Vagina (tissue), 2 donors: ENCODE results near the gene FLYWCH2. TPM values are rescaled to one million over a fixed set of nuclear protein-coding genes. Genes with fewer than 3 reads are reported as not detected.
A peak's percentile ranks its signal among the peaks of the same experiment; 100 is the strongest.
"Not testable (repeated sequence)": the region's sequence is repeated elsewhere in the genome, so short reads cannot be mapped to it uniquely, and the experiment has no call there.

Experiments used
- DNase-seq, 2 donors: peaks; one replicate each; pipeline ENCODE4 v3.0.0-alpha.2; 2017; ENCODE audit errors: extremely low spot score in 2 of 2
- H3K27ac ChIP-seq: fragments of 200-600 bp; sonication (generic); one replicate; pipeline ENCODE4 v1.5.1; 2019
- H3K27me3 ChIP-seq: fragments of 200-600 bp; sonication (generic); one replicate; pipeline ENCODE4 v1.5.1; 2019
- H3K36me3 ChIP-seq, 2 donors: fragments of 200-600 bp; sonication (generic); one replicate each; pipeline ENCODE4 v1.5.1; 2017 to 2019
- H3K4me1 ChIP-seq: fragments of 200-600 bp; sonication (generic); one replicate; pipeline ENCODE4 v1.5.1; 2019
- H3K4me3 ChIP-seq, 2 donors: fragments of 200-600 bp; sonication (generic); 1 replicate in 1 of 2; 2 replicates in 1 of 2; pipeline ENCODE4 v1.5.1; 2016 to 2019
- H3K9me3 ChIP-seq: fragments of 200-600 bp; sonication (generic); one replicate; pipeline ENCODE4 v1.5.1; 2019
- POLR2A ChIP-seq, 2 donors: fragments of 450-650 bp; IDR thresholded peaks; one replicate each; pipeline ENCODE4 v1.6.1; 2017; ENCODE audit warnings: antibody characterized with exemption in 2 of 2, mild to moderate bottlenecking in 2 of 2, moderate library complexity in 2 of 2
- POLR2AphosphoS5 ChIP-seq, 2 donors: sonication (generic); formaldehyde crosslinking; IDR thresholded peaks; one replicate each; pipeline ENCODE4 v1.9.0; 2017; ENCODE audit warnings: antibody characterized with exemption in 2 of 2, mild to moderate bottlenecking in 2 of 2, low read depth in 1 of 2; ENCODE audit not compliant: insufficient read depth in 1 of 2
- intact Hi-C: fragments of 100-400 bp; cut with DNase I; formaldehyde crosslinking; loops from one replicate; pipeline ENCODE4 v1.15.1; 2023
- total RNA-seq: library from RNA; depleted of rRNA; stranded (reverse); fragments of >200 nt; gene quantifications from one replicate; pipeline ENCODE4 v1.2.3, GENCODE V29; 2016
- TF ChIP-seq, protein P1 (sequence below), 3 experiments: fragments of 450-650 bp in 2 of 3; fragments of 200-600 bp in 1 of 3; sonication (generic) in 1 of 3; IDR thresholded peaks; one replicate each; pipeline ENCODE4 v1.5.1; 2017 to 2019; ENCODE audit warnings: antibody characterized with exemption in 3 of 3, mild to moderate bottlenecking in 2 of 3, moderate library complexity in 2 of 3

Gene FLYWCH2
- total RNA-seq, 1 donor from 2014 or later: 65.1 TPM

DNA sequence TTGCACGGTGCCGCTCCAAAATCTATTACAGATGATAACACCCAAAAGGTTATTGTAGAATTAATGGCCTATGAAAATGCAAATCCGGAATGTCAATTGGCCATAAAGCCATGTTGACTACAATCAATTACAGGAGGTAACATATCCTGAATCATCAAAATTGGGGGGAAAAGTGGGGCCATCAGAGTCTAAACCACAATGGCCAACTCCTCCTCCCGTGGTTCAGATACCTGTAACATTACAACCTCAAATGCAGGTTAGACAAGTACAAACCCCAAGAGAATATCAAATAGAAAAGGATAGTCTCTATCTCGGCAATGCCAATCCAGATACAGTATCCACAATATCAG is 43.6 kb downstream of the FLYWCH2 start:
- H3K36me3 ChIP-seq: peaks cover 0 to 14% of the 10 kb centered on the region in 2 donors

DNA sequence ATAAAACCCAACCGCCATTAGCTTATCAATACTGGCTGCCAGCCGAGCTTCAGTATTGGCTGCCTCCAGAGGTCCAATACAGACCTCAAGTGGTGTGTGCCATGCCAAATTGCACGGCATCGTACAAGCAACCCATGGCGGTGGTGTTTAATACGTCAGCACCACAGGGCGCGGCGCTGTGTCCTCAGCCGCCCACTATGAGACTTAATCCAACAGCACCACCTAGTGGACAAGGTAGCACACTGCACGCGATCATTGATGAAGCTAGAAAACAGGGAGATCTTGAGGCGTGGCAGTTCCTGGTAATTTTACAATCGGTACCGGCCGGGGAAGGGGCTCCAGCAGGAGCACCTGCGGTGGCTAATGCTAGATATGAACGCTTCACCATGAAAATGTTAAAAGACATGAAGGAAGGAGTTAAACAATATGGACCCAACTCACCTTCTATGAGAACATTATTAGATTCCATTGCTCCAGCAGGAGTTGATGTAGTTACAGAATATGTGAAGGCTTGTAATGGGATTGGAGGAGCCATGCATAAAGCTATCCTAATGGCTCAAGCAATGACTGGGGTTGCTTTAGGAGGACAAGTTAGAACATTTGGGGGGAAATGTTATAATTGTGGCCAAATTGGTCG is 44.1 kb downstream of the FLYWCH2 start:
- H3K36me3 ChIP-seq: peaks cover 0 to 14% of the 10 kb centered on the region in 2 donors
- H3K27ac ChIP-seq: no peak overlapping the region
- no peak for TF ChIP-seq POLR2AphosphoS5 (IDR thresholded peaks at IDR 0.05; ENCODE audit: insufficient read depth in 1 of 2, low read depth in 1 of 2)
- TF ChIP-seq, protein P1, sequence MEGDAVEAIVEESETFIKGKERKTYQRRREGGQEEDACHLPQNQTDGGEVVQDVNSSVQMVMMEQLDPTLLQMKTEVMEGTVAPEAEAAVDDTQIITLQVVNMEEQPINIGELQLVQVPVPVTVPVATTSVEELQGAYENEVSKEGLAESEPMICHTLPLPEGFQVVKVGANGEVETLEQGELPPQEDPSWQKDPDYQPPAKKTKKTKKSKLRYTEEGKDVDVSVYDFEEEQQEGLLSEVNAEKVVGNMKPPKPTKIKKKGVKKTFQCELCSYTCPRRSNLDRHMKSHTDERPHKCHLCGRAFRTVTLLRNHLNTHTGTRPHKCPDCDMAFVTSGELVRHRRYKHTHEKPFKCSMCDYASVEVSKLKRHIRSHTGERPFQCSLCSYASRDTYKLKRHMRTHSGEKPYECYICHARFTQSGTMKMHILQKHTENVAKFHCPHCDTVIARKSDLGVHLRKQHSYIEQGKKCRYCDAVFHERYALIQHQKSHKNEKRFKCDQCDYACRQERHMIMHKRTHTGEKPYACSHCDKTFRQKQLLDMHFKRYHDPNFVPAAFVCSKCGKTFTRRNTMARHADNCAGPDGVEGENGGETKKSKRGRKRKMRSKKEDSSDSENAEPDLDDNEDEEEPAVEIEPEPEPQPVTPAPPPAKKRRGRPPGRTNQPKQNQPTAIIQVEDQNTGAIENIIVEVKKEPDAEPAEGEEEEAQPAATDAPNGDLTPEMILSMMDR (IDR thresholded peaks at IDR 0.05): peak; percentile 91 to 100 (median 94)
- no peak for DNase-seq
- H3K4me3 ChIP-seq: peak overlapping the region; percentile 2 to 15
- H3K4me1 ChIP-seq: peaks cover 27% of the 10 kb centered on the region
- H3K27me3 ChIP-seq: no peaks in the 10 kb centered on the region
- intact Hi-C loops: no loop called here
- H3K9me3 ChIP-seq: no peaks in the 10 kb centered on the region

More for the DNA sequence above, 43.6 kb downstream of the FLYWCH2 start:
- H3K27me3 ChIP-seq: no peaks in the 10 kb centered on the region
- no peak overlapping the region for H3K27ac ChIP-seq
- intact Hi-C loops: no loop called here
- H3K4me1 ChIP-seq: peaks cover 27% of the 10 kb centered on the region
- H3K9me3 ChIP-seq: no peaks in the 10 kb centered on the region
- H3K4me3 ChIP-seq: peak overlapping the region; percentile 2 to 15
- no peak for DNase-seq
- TF ChIP-seq POLR2AphosphoS5 (IDR thresholded peaks at IDR 0.05; ENCODE audit: insufficient read depth in 1 of 2, low read depth in 1 of 2) (no peak), POLR2A (IDR thresholded peaks at IDR 0.05) (no peak)
- TF ChIP-seq, protein P1 (IDR thresholded peaks at IDR 0.05): no peak

DNA sequence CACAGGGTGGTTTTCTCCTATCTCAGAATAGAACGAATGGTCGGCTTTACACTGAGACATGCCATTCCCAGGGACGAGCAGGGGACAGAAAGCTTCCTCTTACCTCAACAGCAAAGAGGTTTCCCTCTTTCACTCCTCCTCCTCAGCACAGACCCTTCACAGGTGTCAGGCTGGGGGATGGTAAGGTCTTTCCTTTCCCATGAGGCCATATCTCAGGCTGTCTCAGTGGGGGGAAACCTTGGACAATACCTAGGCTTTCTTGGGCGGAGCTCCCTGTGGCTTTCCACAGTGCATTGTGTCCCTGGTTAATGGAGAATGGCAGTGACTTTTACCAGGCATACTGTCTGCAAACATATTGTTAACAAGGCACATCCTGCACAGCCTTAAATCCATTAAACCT is 45.1 kb downstream of the FLYWCH2 start:
- intact Hi-C loops, H3K27ac ChIP-seq, H3K27me3 ChIP-seq, DNase-seq, H3K9me3 ChIP-seq, H3K4me3 ChIP-seq: not testable (repeated sequence)
- Histone ChIP-seq H3K4me1 (peaks cover 27% of the 10 kb centered on the region), H3K36me3 (peaks cover 0 to 18% of the 10 kb centered on the region in 2 donors)

DNA sequence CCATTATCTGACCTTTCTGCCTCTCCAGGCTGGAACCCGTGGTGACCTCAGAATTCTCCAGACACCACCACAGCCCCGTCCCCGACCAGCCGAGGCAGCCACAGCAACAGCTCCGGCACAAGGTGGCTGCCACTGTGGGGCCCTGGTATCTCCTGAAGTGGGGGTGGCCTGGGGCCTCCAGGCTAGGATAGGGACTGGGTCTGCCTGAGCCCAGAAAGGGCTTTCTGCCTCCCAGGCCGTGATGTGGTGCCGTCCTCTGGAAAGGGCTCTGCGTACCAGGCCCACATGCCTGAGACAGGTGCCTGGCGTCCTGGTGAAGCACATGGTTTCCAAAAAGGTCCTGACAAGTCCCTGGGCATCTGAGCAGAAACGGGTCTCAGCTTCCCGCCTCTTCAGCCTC is 45.8 kb downstream of the FLYWCH2 start:
- peaks cover 27% of the 10 kb centered on the region for H3K4me1 ChIP-seq
- DNase-seq: no peak
- no peak overlapping the region for H3K27ac ChIP-seq
- H3K36me3 ChIP-seq: peaks cover 0 to 24% of the 10 kb centered on the region in 2 donors
- TF ChIP-seq POLR2A (IDR thresholded peaks at IDR 0.05) (no peak), POLR2AphosphoS5 (IDR thresholded peaks at IDR 0.05; ENCODE audit: insufficient read depth in 1 of 2, low read depth in 1 of 2) (no peak)
- TF ChIP-seq, protein P1 (IDR thresholded peaks at IDR 0.05): no peak
- no peaks in the 10 kb centered on the region for H3K27me3 ChIP-seq
- no peaks in the 10 kb centered on the region for H3K9me3 ChIP-seq
- H3K4me3 ChIP-seq: no peak overlapping the region
- intact Hi-C loops: no loop called here

DNA sequence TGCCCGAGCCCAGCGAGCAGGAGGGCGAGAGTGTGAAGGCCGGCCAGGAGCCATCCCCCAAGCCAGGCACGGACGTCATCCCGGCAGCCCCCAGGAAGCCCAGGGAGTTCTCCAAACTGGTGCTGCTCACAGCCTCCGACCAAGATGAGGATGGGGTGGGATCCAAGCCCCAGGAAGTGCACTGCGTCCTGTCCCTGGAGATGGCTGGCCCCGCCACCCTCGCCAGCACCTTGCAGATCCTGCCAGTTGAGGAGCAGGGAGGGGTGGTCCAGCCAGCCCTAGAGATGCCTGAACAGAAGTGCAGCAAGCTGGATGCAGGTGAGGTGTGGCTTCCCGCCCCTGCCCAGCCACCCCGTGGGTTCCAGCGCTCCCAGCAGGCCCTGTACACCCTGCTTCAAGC is 46.7 kb downstream of the FLYWCH2 start:
- H3K36me3 ChIP-seq: peaks cover 0 to 33% of the 10 kb centered on the region in 2 donors

More for the DNA sequence above, 46.7 kb downstream of the FLYWCH2 start:
- Histone ChIP-seq H3K4me1 (peaks cover 22% of the 10 kb centered on the region), H3K9me3 (no peaks in the 10 kb centered on the region), H3K4me3 (no peak overlapping the region), H3K27ac (no peak overlapping the region), H3K27me3 (no peaks in the 10 kb centered on the region)
- DNase-seq: no peak
- TF ChIP-seq POLR2AphosphoS5 (IDR thresholded peaks at IDR 0.05; ENCODE audit: insufficient read depth in 1 of 2, low read depth in 1 of 2) (no peak), POLR2A (IDR thresholded peaks at IDR 0.05) (no peak)
- TF ChIP-seq, protein P1 (IDR thresholded peaks at IDR 0.05): no peak
- intact Hi-C loops: no loop called here
